Calu3 (cell line): ENCODE measurements around the gene AIG1. TPM values are rescaled to one million over a fixed set of nuclear protein-coding genes. Genes with fewer than 3 reads are reported as not detected.
A peak's percentile ranks its signal among the peaks of the same experiment; 100 is the strongest.

ENCODE experiments used
- BruUV-seq: library from RNA; stranded (reverse); fragments of 400-500 nt; replicated peaks from 2 replicates; lab custom pipeline; 2021; lab: Mats Ljungman, UMichigan
- CTCF ChIA-PET: fragments of 300-600 bp; sonication (Branson Sonifier 250); formaldehyde crosslinking; loops from one replicate; lab custom pipeline; 2022; ENCODE audit warnings: antibody characterized with exemption; lab: Charles Lee
- DNase-seq: peaks from one replicate; pipeline ENCODE4 v3.0.0; 2022
- H3K27ac Mint-ChIP-seq: one replicate; pipeline ENCODE4 v1.8.0; 2022; ENCODE audit warnings: mixed read lengths; ENCODE audit not compliant: unreplicated experiment
- H3K27me3 Mint-ChIP-seq: one replicate; pipeline ENCODE4 v1.8.0; 2022; ENCODE audit warnings: mixed read lengths; ENCODE audit not compliant: unreplicated experiment
- H3K36me3 Mint-ChIP-seq: one replicate; pipeline ENCODE4 v1.8.0; 2022; ENCODE audit warnings: mild to moderate bottlenecking, moderate library complexity, mixed read lengths; ENCODE audit not compliant: insufficient read depth, unreplicated experiment
- H3K4me1 Mint-ChIP-seq: one replicate; pipeline ENCODE4 v1.8.0; 2022; ENCODE audit warnings: mild to moderate bottlenecking, low read depth, mixed read lengths; ENCODE audit not compliant: unreplicated experiment
- H3K4me3 Mint-ChIP-seq: one replicate; pipeline ENCODE4 v1.8.0; 2022; ENCODE audit warnings: mild to moderate bottlenecking, low read depth, moderate library complexity, mixed read lengths; ENCODE audit not compliant: unreplicated experiment
- H3K9me3 Mint-ChIP-seq: one replicate; pipeline ENCODE4 v1.8.0; 2022; ENCODE audit warnings: low read depth, mixed read lengths; ENCODE audit not compliant: unreplicated experiment
- intact Hi-C: fragments of 100-400 bp; cut with micrococcal nuclease; formaldehyde crosslinking; loops from one replicate; pipeline ENCODE4 v1.10.0; 2022; ENCODE audit not compliant: unreplicated experiment
- total RNA-seq: library from RNA; stranded (reverse); gene quantifications from 2 replicates; pipeline ENCODE4 v1.2.3, GENCODE V29; 2022
- TF ChIP-seq, protein P1 (sequence below): fragments of 200-600 bp; IDR thresholded peaks from one replicate; pipeline ENCODE4 v1.8.0; 2022; ENCODE audit warnings: antibody characterized with exemption; ENCODE audit not compliant: unreplicated experiment

Gene AIG1
- total RNA-seq, 1 experiment from 2014 or later = 57.2 TPM

- H3K27ac Mint-ChIP-seq = no peak overlapping the region
- no peaks in the 10 kb centered on the region for H3K27me3 Mint-ChIP-seq
- no peak overlapping the region for H3K4me3 Mint-ChIP-seq
- no peaks in the 10 kb centered on the region for H3K9me3 Mint-ChIP-seq
- intact Hi-C loops = no loop called here
- DNase-seq = no peak
- no peaks in the 10 kb centered on the region for H3K4me1 Mint-ChIP-seq
- H3K36me3 Mint-ChIP-seq = no peaks in the 10 kb centered on the region
- no TSS peak for BruUV-seq
- TF ChIP-seq, protein P1, sequence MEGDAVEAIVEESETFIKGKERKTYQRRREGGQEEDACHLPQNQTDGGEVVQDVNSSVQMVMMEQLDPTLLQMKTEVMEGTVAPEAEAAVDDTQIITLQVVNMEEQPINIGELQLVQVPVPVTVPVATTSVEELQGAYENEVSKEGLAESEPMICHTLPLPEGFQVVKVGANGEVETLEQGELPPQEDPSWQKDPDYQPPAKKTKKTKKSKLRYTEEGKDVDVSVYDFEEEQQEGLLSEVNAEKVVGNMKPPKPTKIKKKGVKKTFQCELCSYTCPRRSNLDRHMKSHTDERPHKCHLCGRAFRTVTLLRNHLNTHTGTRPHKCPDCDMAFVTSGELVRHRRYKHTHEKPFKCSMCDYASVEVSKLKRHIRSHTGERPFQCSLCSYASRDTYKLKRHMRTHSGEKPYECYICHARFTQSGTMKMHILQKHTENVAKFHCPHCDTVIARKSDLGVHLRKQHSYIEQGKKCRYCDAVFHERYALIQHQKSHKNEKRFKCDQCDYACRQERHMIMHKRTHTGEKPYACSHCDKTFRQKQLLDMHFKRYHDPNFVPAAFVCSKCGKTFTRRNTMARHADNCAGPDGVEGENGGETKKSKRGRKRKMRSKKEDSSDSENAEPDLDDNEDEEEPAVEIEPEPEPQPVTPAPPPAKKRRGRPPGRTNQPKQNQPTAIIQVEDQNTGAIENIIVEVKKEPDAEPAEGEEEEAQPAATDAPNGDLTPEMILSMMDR = no peak
- CTCF ChIA-PET = no interaction called here
Observed at GRCh38 chr6:143271024-143271423, 210.3 kb downstream of the AIG1 start.

- Mint-ChIP-seq H3K9me3 (no peaks in the 10 kb centered on the region), H3K4me1 (no peaks in the 10 kb centered on the region), H3K4me3 (no peak overlapping the region), H3K27me3 (no peaks in the 10 kb centered on the region), H3K36me3 (no peaks in the 10 kb centered on the region), H3K27ac (no peak overlapping the region)
- TF ChIP-seq, protein P1 = no peak
- DNase-seq = no peak
- BruUV-seq = no TSS peak
- intact Hi-C loops = no loop called here
- CTCF ChIA-PET = no interaction called here
Observed at GRCh38 chr6:143276436-143276835, 215.7 kb downstream of the AIG1 start.

- CTCF ChIA-PET = interaction anchor here (1.1 kb wide), 1 partner anchor 587 kb away, joined by 4 read pairs; no protein-coding TSS in a partner anchor
- no TSS peak for BruUV-seq
- no peak overlapping the region for H3K4me3 Mint-ChIP-seq
- H3K4me1 Mint-ChIP-seq = no peaks in the 10 kb centered on the region
- no peak overlapping the region for H3K27ac Mint-ChIP-seq
- TF ChIP-seq, protein P1 = no peak
- H3K27me3 Mint-ChIP-seq = no peaks in the 10 kb centered on the region
- intact Hi-C loops = loop anchor here (1.0 kb wide), 1 partner anchor 586 kb away; no protein-coding TSS in a partner anchor
- DNase-seq = peak; percentile 30
- H3K9me3 Mint-ChIP-seq = no peaks in the 10 kb centered on the region
- H3K36me3 Mint-ChIP-seq = no peaks in the 10 kb centered on the region
Observed at GRCh38 chr6:143279385-143279784, 218.7 kb downstream of the AIG1 start.

GRCh38 chr6:143283887-143284645 is 223.4 kb downstream of the AIG1 start:
- no peak for DNase-seq
- Mint-ChIP-seq H3K4me1 (no peaks in the 10 kb centered on the region), H3K9me3 (no peaks in the 10 kb centered on the region), H3K27me3 (no peaks in the 10 kb centered on the region), H3K36me3 (no peaks in the 10 kb centered on the region), H3K27ac (no peak overlapping the region), H3K4me3 (no peak overlapping the region)
- TF ChIP-seq, protein P1 = no peak
- BruUV-seq = no TSS peak
- intact Hi-C loops = no loop called here
- CTCF ChIA-PET = no interaction called here
